Measurements from ENCODE around the gene ARL5B.

GRCh38 chr10:18703521-18703920 lies 44.3 kb downstream of the ARL5B start:
- TF ChIP-seq CTCF (IDR thresholded peaks at IDR 0.05) (no peak), ZFX (IDR thresholded peaks at IDR 0.05; ENCODE audit: borderline replicate concordance) (no peak)
